HG02623 (cell line): ENCODE results near the gene RNASE4.
"Not testable (repeated sequence)": the region's sequence is repeated elsewhere in the genome, so short reads cannot be mapped to it uniquely, and the experiment has no call there.

ENCODE experiments used
- ATAC-seq: cut with Tn5 transposase; IDR thresholded peaks from one replicate; pipeline ENCODE4 v1.9.1; 2021; ENCODE audit warnings: moderate library complexity; ENCODE audit not compliant: unreplicated experiment

The RNASE4 gene

DNA sequence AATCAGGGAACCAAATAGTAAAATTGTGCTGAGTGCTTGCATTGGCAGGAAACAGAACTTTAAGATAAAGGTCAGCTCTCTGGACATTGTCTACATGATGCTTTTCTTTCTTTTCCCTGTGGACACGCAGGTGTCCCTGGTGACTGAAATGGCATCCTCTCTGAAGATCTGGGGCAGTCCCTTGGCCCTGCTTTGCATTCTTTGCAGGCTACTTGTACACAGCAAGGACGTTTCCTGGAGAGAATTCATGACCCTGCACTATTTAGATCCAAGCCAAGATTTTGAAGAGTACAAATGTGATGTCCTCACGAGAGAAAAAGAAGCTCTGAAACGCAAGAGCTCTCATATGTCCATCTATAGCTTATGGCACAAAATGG, 50.1 kb downstream of the RNASE4 start:
- no peak for ATAC-seq

DNA sequence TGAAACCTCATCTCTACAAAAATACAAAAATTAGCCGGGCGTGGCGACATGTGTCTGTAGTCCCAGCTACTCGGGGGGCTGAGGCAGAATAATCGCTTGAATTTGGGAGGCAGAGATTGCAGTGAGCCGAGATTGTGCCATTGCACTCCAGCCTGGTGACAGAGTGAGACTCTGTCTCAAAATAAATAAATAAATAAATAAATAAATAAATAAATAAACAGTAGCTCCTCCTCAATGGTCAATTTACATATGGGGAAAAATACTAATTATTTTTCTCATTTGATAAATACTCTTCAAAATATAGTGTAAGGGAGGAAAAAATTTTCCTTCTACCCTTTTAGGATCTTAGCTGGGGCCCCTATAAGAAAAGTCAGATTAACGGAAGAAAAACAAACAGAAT, 53.9 kb downstream of the RNASE4 start:
- not testable (repeated sequence) for ATAC-seq

DNA sequence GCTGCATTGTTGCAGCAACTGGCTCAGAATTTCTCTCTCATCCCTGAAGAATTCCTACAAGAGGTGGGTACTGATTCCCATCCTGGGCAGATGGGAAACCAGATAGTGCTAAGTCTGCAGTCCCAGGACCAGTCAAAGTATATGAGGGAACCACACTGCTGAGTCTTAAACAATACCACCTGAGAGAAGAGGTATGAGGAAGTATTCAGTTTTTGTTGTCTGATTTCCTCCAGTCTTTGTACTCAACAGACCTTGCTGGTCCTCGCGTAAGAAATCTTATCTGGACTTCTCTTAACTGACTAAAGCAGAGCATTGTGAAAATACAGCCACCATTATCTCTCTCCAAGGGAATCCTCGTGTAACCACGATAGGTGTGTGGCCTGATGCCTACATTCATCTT, 57.8 kb downstream of the RNASE4 start:
- no peak for ATAC-seq

DNA sequence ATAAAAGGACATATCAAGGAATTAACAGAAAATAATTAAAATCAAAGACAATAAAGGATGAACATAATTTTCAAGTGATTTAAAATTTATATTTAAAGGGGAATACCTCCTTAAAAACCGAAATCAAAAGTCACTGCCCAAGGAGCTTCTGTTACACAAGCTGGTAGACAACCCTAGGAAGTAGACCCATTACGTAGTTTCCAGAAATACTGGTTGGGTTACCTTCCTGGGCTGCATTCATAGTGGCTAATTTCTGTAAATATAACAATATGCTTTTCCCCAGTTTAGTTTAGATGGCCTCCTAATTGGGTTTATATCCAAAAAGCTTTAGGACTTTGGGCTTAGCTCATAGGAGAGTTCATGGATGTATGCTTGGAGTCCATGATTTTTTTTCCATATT, 59.2 kb downstream of the RNASE4 start:
- ATAC-seq: no peak

DNA sequence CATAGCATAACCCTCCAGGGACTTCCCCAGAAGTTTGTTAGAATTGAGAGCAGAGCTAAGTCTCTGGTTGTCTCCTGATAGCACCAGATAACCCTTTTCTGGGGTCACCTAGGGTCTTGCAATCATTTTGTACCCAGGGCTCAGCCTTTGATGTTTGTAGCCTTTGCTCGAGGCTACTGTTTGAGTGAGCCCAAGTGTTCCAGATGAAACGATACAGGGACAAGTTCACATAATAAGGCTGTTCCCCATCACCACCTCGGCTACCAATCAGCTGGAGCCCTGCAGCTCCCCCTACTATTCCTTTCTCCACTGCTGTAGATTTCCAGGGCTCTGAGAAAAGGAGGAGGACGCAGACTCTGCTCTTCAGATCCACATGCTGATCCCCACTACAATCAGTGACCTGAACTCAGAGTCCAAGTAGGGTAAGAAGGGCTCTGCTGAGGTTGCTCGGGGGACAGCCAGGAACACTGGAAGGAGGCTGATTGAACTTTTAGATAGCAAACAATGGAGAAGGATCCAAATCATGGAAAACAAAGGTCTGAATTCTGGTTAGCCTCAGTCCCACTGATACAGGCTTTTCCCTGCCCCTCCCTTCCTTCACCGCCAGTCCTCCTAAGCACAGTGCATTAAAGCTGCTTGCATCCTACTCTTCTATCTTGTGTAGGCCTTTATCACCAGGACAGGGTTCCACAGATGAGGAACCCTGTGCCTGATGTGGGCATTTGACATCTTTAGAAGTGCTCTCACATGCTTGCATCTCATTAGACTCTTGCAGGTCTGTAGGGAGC, 61.4 kb downstream of the RNASE4 start, which contains the start of gene EDDM3A:
Gene EDDM3A (plus strand): TSS at position 317 of the 788 bp plus-strand sequence. CDS start 1,694 bp downstream, outside the sequence.
- no peak for ATAC-seq

DNA sequence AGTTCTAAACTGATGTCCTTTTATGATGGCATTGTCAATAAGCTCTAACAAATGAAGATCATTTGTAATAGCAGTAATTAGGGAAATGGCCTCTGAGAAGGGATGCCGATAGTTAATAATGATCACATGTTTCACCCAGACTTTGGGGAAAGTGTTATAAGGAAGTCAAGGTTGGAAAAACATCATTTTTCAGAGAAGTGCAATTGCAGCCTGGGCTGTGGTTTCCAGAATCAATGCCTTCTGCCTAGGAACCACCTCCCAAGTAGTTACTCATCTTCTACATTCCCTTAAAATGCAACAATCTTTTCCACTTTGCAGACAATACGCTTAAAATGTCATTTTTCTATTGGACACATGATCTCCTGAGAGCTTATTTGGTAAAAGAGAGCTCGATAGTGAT, 62.2 kb downstream of the RNASE4 start:
- no peak for ATAC-seq

DNA sequence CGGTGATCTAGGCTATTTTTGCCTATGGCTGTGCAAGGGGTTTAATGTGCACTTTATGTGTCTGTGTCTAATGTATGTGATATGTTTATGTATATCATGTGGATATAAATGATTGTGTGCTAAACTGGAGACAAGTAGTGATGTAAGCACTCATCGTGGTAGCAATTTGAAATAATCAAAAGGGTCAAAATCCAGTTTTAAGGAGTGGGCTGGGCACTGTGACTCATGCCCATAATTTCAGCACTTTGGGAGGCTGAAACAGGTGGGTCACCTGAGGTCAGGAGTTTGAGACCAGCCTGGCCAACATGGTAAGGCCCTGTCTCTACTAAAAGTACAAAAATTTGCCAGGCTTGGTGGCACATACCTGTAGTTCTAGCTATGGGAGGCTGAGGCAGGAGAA, 64.1 kb downstream of the RNASE4 start:
- no peak for ATAC-seq

DNA sequence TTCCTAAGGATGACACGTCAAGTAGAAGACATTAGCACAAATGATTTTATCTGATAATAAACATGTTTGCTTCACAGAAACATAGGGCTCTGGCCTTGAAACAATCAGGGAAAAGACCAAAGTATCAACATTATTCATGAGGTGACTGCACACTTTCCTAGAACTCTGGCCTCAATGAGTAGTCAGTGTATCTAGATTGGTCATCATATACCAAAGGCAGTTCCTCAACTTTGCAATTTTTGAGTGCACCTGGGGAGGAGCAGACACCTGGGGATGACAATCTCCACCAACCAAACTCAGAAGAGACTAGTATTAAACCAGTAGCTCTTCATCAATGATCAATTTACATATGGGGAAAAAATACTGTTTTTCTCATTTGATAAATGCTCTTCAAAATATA, 65.8 kb downstream of the RNASE4 start:
- no peak for ATAC-seq
